Measurements from ENCODE around the gene ATG2A.
"Not testable (repeated sequence)": the region's sequence is repeated elsewhere in the genome, so short reads cannot be mapped to it uniquely, and the experiment has no call there.

ATG2A gene

GRCh38 chr11:64852804-64853509, 64.1 kb downstream of the ATG2A start:
- no peak for DNase-seq

GRCh38 chr11:64851831-64852351, 65.1 kb downstream of the ATG2A start:
- no peak for DNase-seq

GRCh38 chr11:64850979-64851567, 65.9 kb downstream of the ATG2A start:
- DNase-seq, result no peak

- DNase-seq, result no peak
These were observed 67.2 kb downstream of the ATG2A start for GRCh38 chr11:64849598-64850356.

- DNase-seq, result no peak
These were observed 68.0 kb downstream of the ATG2A start for GRCh38 chr11:64848826-64849597.

GRCh38 chr11:64848214-64848825, 68.7 kb downstream of the ATG2A start:
- no peak for DNase-seq

- DNase-seq, result peak; percentile 43
These were observed 69.9 kb downstream of the ATG2A start for GRCh38 chr11:64846998-64847666.

- not testable (repeated sequence) for DNase-seq
These were observed 71.3 kb downstream of the ATG2A start for GRCh38 chr11:64845776-64846129.

- DNase-seq, result no peak
These were observed 71.8 kb downstream of the ATG2A start for GRCh38 chr11:64845129-64845775.
